DND-41 (cell line): ENCODE data around the gene GYG2.

Experiments
- ATAC-seq: fragments of 200-7000 bp; cut with Tn5 transposase; 3 replicates; pipeline ENCODE4 v1.9.1; 2021; ENCODE audit warnings: low read depth; ENCODE audit not compliant: insufficient read depth
- DNase-seq: peaks from one replicate; pipeline ENCODE4 v3.0.0-alpha.2; 2020
- H2AFZ ChIP-seq: 2 replicates; pipeline ENCODE4 v1.6.0; 2012; ENCODE audit warnings: low read depth, low read length
- H3K27ac ChIP-seq: 2 replicates; pipeline ENCODE4 v1.5.1; 2012; ENCODE audit warnings: low read length, inconsistent platforms
- H3K27me3 ChIP-seq: fragments of 200-600 bp; sonication (generic); 2 replicates; pipeline ENCODE4 v1.6.0; 2012; ENCODE audit warnings: low read length, mild to moderate bottlenecking, inconsistent platforms; ENCODE audit not compliant: insufficient read depth, poor library complexity
- H3K36me3 ChIP-seq: 2 replicates; pipeline ENCODE4 v1.5.1; 2012; ENCODE audit warnings: low read length, inconsistent platforms; ENCODE audit not compliant: insufficient read depth
- H3K4me1 ChIP-seq: 2 replicates; pipeline ENCODE4 v1.5.1; 2012; ENCODE audit warnings: mild to moderate bottlenecking, low read length; ENCODE audit not compliant: insufficient read depth
- H3K4me2 ChIP-seq: 2 replicates; pipeline ENCODE4 v1.6.0; 2012; ENCODE audit warnings: mild to moderate bottlenecking, moderate library complexity, low read length, inconsistent platforms; ENCODE audit not compliant: insufficient read depth
- H3K4me3 ChIP-seq, 2 experiments: fragments of 200-600 bp in 1 of 2; shearing (Covaris generic) in 1 of 2; 2 replicates each; pipeline ENCODE4 v1.5.1; 2012 to 2016; ENCODE audit warnings: inconsistent platforms in 2 of 2, low read length in 2 of 2, mild to moderate bottlenecking in 2 of 2, low read depth in 1 of 2, moderate library complexity in 1 of 2
- H3K79me2 ChIP-seq: 2 replicates; pipeline ENCODE4 v1.6.0; 2012; ENCODE audit warnings: low read length, inconsistent platforms; ENCODE audit not compliant: insufficient read depth
- H3K9ac ChIP-seq: 2 replicates; pipeline ENCODE4 v1.6.0; 2012; ENCODE audit warnings: low read depth, mild to moderate bottlenecking, inconsistent platforms, low read length, moderate library complexity
- H3K9me3 ChIP-seq: 2 replicates; pipeline ENCODE4 v1.5.1; 2012; ENCODE audit warnings: low read length, moderate library complexity, mild to moderate bottlenecking, inconsistent platforms; ENCODE audit not compliant: insufficient read depth, severe bottlenecking
- H4K20me1 ChIP-seq: 2 replicates; pipeline ENCODE4 v1.6.0; 2012; ENCODE audit warnings: low read length; ENCODE audit not compliant: insufficient read depth
- CTCF ChIP-seq: IDR thresholded peaks from 2 replicates; pipeline ENCODE4 v1.5.1; 2012; ENCODE audit warnings: borderline replicate concordance, low read length, moderate library complexity, mild to moderate bottlenecking; ENCODE audit not compliant: poor library complexity, severe bottlenecking; ENCODE audit errors: extremely low read depth
- EZH2 ChIP-seq: IDR thresholded peaks from 3 replicates; pipeline ENCODE4 v1.6.1; 2012; ENCODE audit warnings: borderline replicate concordance, low read depth, mild to moderate bottlenecking, moderate library complexity, low read length, inconsistent platforms; ENCODE audit not compliant: severe bottlenecking

The GYG2 gene

DNA sequence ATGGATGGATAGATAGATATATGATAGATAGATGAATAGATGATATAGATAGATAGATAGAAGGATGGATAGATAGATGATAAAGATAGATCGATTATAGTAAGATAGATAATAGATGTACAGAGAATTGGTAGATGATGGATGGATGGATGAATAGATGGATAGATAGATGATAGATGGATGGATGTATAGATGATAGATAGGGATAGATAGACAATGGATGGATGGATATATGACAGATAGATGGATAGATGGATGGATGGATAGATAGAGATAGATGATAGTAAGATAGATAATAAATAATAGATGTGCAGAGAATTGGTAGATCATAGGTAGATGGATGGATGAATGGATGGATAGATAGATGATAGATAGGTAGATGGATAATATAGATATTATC, 12.2 kb downstream of the GYG2 start:
- Histone ChIP-seq H2AFZ (no peak overlapping the region), H3K9me3 (no peaks in the 10 kb centered on the region), H3K4me1 (no peaks in the 10 kb centered on the region), H4K20me1 (no peaks in the 10 kb centered on the region), H3K27ac (no peak overlapping the region), H3K79me2 (no peaks in the 10 kb centered on the region), H3K4me3 (no peak overlapping the region), H3K9ac (no peak overlapping the region), H3K36me3 (no peaks in the 10 kb centered on the region), H3K4me2 (no peak overlapping the region), H3K27me3 (no peaks in the 10 kb centered on the region)
- DNase-seq (no peak), ATAC-seq (no peak)
- TF ChIP-seq CTCF: no peak
- TF ChIP-seq EZH2: no peak

DNA sequence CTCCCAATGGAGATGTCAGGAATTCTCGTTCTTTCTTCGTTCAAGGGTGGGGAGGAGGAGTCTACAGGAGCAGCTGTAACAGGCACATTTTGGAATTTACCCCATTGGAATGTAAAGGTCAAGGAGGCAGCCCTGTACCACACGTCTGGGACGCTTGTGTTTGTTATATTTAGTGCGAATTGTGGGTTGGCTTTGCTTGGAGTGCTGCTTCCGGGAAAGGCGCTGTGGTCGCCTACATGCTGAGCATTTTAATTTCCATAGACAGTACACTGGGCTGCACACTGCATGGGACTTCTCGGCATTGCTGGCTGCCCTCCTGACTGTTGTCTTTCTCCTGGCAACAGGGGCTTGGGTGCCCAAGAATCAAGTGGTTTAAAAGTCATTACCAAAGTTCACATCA, 12.8 kb downstream of the GYG2 start:
- Histone ChIP-seq H3K79me2 (no peaks in the 10 kb centered on the region), H2AFZ (no peak overlapping the region), H3K9me3 (no peaks in the 10 kb centered on the region), H3K36me3 (no peaks in the 10 kb centered on the region), H3K9ac (no peak overlapping the region), H3K4me2 (no peak overlapping the region), H3K4me1 (no peaks in the 10 kb centered on the region), H3K27ac (no peak overlapping the region), H3K27me3 (no peaks in the 10 kb centered on the region), H3K4me3 (no peak overlapping the region), H4K20me1 (no peaks in the 10 kb centered on the region)
- no peak for ATAC-seq
- TF ChIP-seq EZH2 (no peak), CTCF (no peak)
- no peak for DNase-seq

DNA sequence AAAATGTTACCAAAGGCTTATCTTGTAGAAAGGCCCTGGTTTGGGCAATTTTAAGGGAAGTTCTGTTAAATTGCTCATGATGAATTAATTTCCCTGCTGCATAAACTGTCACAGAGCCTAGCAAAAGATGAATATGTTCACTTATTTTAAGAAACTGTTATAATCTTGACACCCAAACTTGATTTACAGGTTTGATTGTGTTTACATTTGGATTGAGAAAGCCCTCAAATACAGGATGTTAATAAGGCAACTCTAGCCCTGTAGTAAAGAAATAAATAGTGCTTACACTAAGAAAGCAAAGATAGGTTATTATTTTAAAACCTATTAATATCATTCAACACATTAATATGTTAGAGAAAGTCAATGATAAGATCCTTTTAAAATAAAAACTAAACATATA, 18.3 kb downstream of the GYG2 start:
- Histone ChIP-seq H3K79me2 (no peaks in the 10 kb centered on the region), H3K9ac (no peak overlapping the region), H3K4me1 (no peaks in the 10 kb centered on the region), H3K36me3 (no peaks in the 10 kb centered on the region), H3K9me3 (no peaks in the 10 kb centered on the region), H3K4me2 (no peak overlapping the region), H4K20me1 (no peaks in the 10 kb centered on the region), H2AFZ (no peak overlapping the region), H3K4me3 (no peak overlapping the region), H3K27ac (no peak overlapping the region), H3K27me3 (no peaks in the 10 kb centered on the region)
- DNase-seq (no peak), ATAC-seq (no peak)
- TF ChIP-seq EZH2 (no peak), CTCF (no peak)

- no peaks in the 10 kb centered on the region for H3K27me3 ChIP-seq
- H3K9ac ChIP-seq: no peak overlapping the region
- no peak overlapping the region for H3K4me3 ChIP-seq
- no peak for DNase-seq
- H4K20me1 ChIP-seq: no peaks in the 10 kb centered on the region
- no peaks in the 10 kb centered on the region for H3K9me3 ChIP-seq
- H3K79me2 ChIP-seq: no peaks in the 10 kb centered on the region
- TF ChIP-seq EZH2 (no peak), CTCF (no peak)
- no peak overlapping the region for H2AFZ ChIP-seq
- no peak overlapping the region for H3K27ac ChIP-seq
- H3K36me3 ChIP-seq: no peaks in the 10 kb centered on the region
- H3K4me1 ChIP-seq: no peaks in the 10 kb centered on the region
- ATAC-seq: no peak
- H3K4me2 ChIP-seq: no peak overlapping the region
Measured at GRCh38 chrX:2848871-2849301, 20.2 kb downstream of the GYG2 start.
